Measurements from ENCODE around the gene TUBGCP6.

DNA sequence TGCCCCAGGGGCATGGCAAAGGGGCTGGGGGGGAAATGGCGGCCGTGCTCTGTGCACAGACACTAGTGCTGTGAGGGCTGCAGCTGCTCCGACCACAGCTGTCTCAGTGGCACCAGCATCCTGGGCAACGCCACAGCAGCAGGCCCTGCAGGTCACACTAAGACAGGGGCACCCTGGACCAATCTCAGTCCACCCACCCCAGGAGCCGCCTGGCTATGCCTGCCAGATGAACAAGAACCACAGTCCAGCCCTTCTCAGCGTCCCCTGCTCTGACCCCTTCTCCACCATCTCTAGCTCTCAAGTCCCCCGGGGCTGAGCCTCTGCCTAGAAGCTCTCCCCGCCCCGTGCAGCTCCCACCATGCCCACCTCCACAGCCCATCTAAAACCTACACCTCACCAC lies 16.5 kb downstream of the TUBGCP6 start:
- TF ChIP-seq, protein P1, sequence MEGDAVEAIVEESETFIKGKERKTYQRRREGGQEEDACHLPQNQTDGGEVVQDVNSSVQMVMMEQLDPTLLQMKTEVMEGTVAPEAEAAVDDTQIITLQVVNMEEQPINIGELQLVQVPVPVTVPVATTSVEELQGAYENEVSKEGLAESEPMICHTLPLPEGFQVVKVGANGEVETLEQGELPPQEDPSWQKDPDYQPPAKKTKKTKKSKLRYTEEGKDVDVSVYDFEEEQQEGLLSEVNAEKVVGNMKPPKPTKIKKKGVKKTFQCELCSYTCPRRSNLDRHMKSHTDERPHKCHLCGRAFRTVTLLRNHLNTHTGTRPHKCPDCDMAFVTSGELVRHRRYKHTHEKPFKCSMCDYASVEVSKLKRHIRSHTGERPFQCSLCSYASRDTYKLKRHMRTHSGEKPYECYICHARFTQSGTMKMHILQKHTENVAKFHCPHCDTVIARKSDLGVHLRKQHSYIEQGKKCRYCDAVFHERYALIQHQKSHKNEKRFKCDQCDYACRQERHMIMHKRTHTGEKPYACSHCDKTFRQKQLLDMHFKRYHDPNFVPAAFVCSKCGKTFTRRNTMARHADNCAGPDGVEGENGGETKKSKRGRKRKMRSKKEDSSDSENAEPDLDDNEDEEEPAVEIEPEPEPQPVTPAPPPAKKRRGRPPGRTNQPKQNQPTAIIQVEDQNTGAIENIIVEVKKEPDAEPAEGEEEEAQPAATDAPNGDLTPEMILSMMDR (IDR thresholded peaks at IDR 0.05), result no peak
- no peak for TF ChIP-seq POLR2A (IDR thresholded peaks at IDR 0.05)
